ENCODE results near the gene SFRP5.

- TF ChIP-seq CEBPB (IDR thresholded peaks at IDR 0.05; ENCODE audit: low read depth, low read length), result no peak
- TF ChIP-seq SMC3 (IDR thresholded peaks at IDR 0.05; ENCODE audit: low read depth, low read length), result no peak
Measured at GRCh38 chr10:97774811-97775294, 3.1 kb upstream of the SFRP5 start.

Data from IMR-90 (cell line).